ENCODE data around the gene NADK2. TPM values are rescaled to one million over a fixed set of nuclear protein-coding genes. Genes with fewer than 3 reads are reported as not detected.

The NADK2 gene
- total RNA-seq, 1 donor from 2014 or later = 38.1 TPM

DNA sequence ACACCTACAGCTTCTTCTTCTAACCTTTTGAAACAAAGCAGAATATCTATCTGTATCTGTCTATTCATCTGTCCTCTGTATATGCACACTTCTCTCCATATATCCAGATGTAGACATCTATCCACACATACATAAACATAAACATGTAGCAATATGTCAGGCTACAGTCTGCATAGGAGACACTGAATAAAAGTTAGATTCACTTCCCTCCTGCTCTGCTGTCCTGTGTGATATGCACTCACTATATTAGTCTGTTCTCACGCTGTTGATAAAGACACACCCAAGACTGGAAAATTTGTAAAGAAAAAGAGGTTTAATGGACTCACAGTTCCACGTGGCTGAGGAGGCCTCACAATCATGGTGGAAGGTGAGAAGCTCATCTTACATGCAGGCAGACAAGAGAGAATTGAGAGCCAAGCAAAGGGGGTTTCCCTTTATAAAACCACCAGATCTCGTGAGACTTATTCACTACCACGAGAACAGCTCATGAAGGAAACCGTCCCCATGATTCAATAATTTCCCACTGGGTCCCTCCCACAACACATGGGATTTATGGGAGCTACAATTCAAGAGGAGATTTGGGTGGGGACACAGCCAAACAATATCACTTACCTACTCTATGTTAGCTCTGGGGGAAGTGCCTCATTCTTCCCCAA, 35.9 kb upstream of the NADK2 start:
- TF ChIP-seq, protein P1, sequence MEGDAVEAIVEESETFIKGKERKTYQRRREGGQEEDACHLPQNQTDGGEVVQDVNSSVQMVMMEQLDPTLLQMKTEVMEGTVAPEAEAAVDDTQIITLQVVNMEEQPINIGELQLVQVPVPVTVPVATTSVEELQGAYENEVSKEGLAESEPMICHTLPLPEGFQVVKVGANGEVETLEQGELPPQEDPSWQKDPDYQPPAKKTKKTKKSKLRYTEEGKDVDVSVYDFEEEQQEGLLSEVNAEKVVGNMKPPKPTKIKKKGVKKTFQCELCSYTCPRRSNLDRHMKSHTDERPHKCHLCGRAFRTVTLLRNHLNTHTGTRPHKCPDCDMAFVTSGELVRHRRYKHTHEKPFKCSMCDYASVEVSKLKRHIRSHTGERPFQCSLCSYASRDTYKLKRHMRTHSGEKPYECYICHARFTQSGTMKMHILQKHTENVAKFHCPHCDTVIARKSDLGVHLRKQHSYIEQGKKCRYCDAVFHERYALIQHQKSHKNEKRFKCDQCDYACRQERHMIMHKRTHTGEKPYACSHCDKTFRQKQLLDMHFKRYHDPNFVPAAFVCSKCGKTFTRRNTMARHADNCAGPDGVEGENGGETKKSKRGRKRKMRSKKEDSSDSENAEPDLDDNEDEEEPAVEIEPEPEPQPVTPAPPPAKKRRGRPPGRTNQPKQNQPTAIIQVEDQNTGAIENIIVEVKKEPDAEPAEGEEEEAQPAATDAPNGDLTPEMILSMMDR (IDR thresholded peaks at IDR 0.05; ENCODE audit: unreplicated experiment) = no peak
- H3K9me3 Mint-ChIP-seq (ENCODE audit: low read depth) = no peaks in the 10 kb centered on the region
- no peaks in the 10 kb centered on the region for H3K27me3 Mint-ChIP-seq
- no peak for DNase-seq (ENCODE audit: low spot score, unreplicated experiment)
- H3K36me3 Mint-ChIP-seq (ENCODE audit: insufficient read depth) = no peaks in the 10 kb centered on the region
- H3K4me3 Mint-ChIP-seq (ENCODE audit: low read depth) = no peak overlapping the region
- H3K27ac Mint-ChIP-seq = no peak overlapping the region
- H3K4me1 Mint-ChIP-seq (ENCODE audit: low read depth) = no peaks in the 10 kb centered on the region

DNA sequence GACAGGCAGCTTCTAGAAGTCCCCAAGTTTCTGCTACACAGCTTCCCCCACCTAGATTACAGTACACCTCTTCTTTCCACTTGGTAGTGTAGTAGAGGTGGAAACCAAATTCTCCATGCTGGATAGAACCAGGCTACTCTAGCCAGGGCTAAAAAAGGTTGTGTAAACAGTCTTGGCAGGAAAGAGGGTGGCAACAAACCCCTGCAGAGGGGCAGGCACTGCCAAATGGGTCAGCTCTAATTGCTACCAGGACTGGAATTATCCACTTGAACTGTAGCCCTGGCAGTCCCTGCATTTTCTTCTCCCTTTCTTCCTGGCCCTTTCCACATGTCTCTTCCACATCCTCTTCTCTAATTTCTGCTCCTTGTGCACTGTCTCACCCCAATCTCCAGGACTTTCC, 35.1 kb upstream of the NADK2 start:
- H3K36me3 Mint-ChIP-seq (ENCODE audit: insufficient read depth) = no peaks in the 10 kb centered on the region
- H3K4me1 Mint-ChIP-seq (ENCODE audit: low read depth) = no peaks in the 10 kb centered on the region
- no peak for DNase-seq (ENCODE audit: low spot score, unreplicated experiment)
- no peak overlapping the region for H3K4me3 Mint-ChIP-seq (ENCODE audit: low read depth)
- no peaks in the 10 kb centered on the region for H3K27me3 Mint-ChIP-seq
- no peaks in the 10 kb centered on the region for H3K9me3 Mint-ChIP-seq (ENCODE audit: low read depth)
- TF ChIP-seq, protein P1 (IDR thresholded peaks at IDR 0.05; ENCODE audit: unreplicated experiment) = no peak
- H3K27ac Mint-ChIP-seq = no peak overlapping the region

DNA sequence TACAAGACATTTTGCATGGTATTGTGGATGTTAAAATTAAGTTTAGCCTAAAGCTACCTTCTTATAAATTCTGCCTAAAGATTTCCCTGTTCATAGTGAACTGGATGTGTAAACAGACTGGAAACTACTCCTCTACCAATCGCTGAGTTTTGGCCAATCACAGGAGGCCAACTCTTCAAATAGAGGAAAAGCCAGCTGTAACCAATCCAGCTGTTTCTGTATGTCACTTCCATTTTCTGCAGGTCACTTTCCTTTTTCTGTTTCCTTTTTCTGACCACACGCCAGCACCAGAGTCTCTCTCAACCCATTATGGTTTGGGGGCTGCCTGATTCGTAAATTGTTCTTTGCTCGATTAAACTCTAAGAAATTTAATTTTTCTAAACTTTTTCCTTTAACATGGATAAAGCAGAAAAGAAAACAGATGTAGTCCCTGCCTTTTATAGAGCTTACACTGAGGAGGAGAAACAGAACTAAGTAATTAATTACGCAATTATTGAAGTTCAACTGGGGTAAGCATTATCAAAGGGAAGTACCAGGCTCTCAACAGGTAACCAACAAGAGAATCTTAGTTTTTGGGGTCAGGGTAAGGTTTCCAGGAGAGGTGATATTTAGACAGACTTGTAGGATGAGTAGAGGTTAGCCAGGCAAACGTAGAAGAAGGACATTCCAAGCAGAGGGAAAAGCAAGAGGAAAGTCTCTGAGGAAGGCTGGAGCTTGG, 32.2 kb upstream of the NADK2 start:
- Mint-ChIP-seq H3K27ac (no peak overlapping the region), H3K36me3 (ENCODE audit: insufficient read depth) (no peaks in the 10 kb centered on the region), H3K4me1 (ENCODE audit: low read depth) (no peaks in the 10 kb centered on the region), H3K27me3 (no peaks in the 10 kb centered on the region), H3K9me3 (ENCODE audit: low read depth) (no peaks in the 10 kb centered on the region), H3K4me3 (ENCODE audit: low read depth) (no peak overlapping the region)
- DNase-seq (ENCODE audit: low spot score, unreplicated experiment) = no peak
- TF ChIP-seq, protein P1 (IDR thresholded peaks at IDR 0.05; ENCODE audit: unreplicated experiment) = no peak

DNA sequence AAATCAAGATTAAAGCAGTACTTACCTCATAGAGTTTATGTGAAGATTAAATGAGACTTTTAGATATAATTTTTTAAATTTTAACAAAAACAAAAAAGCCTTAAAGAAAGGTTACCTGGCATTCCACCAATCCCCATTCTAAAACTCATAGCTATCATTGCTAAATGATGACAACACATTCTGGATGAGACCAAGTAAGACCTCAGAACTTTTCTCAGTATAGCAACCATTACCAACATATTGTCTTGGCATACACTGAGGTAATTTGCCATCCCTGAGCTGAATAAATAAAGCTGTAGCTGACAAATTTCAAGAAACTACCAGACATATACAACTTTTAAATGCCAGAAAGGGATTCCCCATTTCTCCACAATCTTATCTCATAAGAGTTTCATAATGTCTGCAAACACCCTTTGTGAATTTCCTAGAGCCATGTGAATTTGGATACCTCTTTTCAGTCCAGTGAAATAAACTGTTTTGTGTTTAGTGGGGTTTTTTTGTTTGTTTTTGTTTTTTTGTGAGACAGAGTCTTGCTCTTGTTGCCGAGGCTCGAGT, 30.5 kb upstream of the NADK2 start:
- H3K36me3 Mint-ChIP-seq (ENCODE audit: insufficient read depth) = no peaks in the 10 kb centered on the region
- no peak overlapping the region for H3K4me3 Mint-ChIP-seq (ENCODE audit: low read depth)
- H3K4me1 Mint-ChIP-seq (ENCODE audit: low read depth) = no peaks in the 10 kb centered on the region
- no peak for DNase-seq (ENCODE audit: low spot score, unreplicated experiment)
- H3K27ac Mint-ChIP-seq = no peak overlapping the region
- TF ChIP-seq, protein P1 (IDR thresholded peaks at IDR 0.05; ENCODE audit: unreplicated experiment) = no peak
- no peaks in the 10 kb centered on the region for H3K9me3 Mint-ChIP-seq (ENCODE audit: low read depth)
- H3K27me3 Mint-ChIP-seq = no peaks in the 10 kb centered on the region

DNA sequence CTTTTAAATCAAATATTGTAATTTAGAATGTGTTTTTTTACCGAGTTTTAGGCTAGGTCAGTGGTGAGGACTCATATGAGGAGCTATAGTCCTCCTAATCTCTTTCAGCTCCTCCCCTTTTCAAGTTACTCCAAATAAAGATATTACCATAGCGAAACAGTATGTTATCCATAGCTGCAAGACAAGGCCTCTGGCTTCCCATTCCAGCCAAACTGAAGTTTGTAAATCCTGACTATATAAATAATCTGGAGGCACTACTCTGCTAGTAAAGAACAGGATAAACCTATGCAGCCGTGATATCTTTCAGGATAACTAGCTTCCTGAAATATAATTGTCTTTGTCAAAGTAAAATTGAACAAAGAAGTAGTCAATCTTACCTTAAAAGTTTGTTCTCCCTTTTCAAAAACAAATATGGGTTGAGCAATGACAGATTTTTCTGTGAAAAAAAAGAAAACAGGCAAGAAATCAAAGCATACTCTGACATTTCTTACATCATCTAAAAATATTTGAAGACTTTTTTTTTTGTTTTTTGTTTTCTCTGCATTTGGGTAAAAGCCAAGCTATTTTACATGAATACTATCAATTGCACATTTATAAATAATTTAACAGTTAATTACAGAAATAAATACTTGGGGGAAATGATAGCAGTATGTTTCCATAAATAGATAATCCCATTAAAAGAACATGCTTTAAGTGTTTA, 29.3 kb upstream of the NADK2 start:
- Mint-ChIP-seq H3K27me3 (no peaks in the 10 kb centered on the region), H3K4me3 (ENCODE audit: low read depth) (no peak overlapping the region), H3K9me3 (ENCODE audit: low read depth) (no peaks in the 10 kb centered on the region), H3K27ac (no peak overlapping the region), H3K36me3 (ENCODE audit: insufficient read depth) (no peaks in the 10 kb centered on the region), H3K4me1 (ENCODE audit: low read depth) (no peaks in the 10 kb centered on the region)
- no peak for DNase-seq (ENCODE audit: low spot score, unreplicated experiment)
- TF ChIP-seq, protein P1 (IDR thresholded peaks at IDR 0.05; ENCODE audit: unreplicated experiment) = no peak
